Activated CD4-positive, alpha-beta T cell treated with anti-CD3 and anti-CD28 coated beads, Interleukin-2, amount 50 U/mL, for 48 hours (primary cell): ENCODE results near the gene SATB2.

ENCODE experiments used
- DNase-seq, 2 experiments: peaks; one replicate each; pipeline ENCODE4 v3.0.0-alpha.2; 2020

Gene SATB2

GRCh38 chr2:199452260-199452990 is 5.3 kb downstream of the SATB2 start:
- no peak for DNase-seq

DNA sequence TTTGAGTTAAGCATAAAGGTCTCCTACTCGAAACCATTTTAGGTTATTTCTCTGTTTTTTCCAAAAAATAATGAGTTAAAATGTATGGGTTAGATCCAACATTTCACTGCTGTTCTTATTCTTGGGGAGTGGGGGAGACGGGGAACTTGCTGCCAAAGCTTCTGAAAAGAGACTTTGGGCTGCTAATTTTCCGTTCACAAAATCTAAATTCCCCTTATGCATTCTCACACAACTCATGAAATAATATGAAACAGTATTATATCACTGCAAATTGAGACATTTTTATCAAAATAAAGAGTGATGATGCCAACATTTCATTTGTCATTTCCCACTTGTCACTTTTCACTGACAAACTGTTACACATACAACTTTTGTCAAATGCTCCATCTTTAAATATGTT is 7.8 kb downstream of the SATB2 start:
- no peak for DNase-seq

GRCh38 chr2:199449455-199449854 is 8.3 kb downstream of the SATB2 start:
- DNase-seq, result no peak

GRCh38 chr2:199446996-199447576 is 10.7 kb downstream of the SATB2 start:
- no peak for DNase-seq

- no peak for DNase-seq
Measured at GRCh38 chr2:199444749-199445148, 13.0 kb downstream of the SATB2 start.

GRCh38 chr2:199443589-199444130 is 14.1 kb downstream of the SATB2 start:
- no peak for DNase-seq

GRCh38 chr2:199442173-199442572 is 15.6 kb downstream of the SATB2 start:
- no peak for DNase-seq

GRCh38 chr2:199441759-199442158 is 16.0 kb downstream of the SATB2 start:
- DNase-seq, result no peak

DNA sequence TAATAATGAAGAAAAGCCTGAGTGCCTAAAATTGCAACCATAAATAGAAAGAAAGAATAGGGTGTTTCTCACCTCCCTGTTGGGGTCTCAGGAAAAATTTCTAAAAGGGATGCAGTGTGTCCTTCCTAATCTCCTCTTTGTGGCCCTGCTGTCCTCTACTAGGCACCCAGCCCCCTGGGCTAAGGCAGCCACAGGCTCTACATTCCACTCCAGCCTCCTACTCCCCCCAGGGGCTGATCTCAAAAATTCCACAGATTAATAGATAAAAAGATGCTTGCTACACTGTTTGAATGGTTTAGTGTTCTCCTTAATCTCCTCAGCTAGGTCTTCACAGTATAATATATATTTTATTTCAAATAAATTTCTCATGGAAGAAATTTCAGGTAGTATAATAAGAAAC is 17.6 kb downstream of the SATB2 start:
- DNase-seq, result no peak

- no peak for DNase-seq
Measured at GRCh38 chr2:199439542-199439941, 18.2 kb downstream of the SATB2 start.

GRCh38 chr2:199439066-199439465 is 18.7 kb downstream of the SATB2 start:
- DNase-seq, result no peak

DNA sequence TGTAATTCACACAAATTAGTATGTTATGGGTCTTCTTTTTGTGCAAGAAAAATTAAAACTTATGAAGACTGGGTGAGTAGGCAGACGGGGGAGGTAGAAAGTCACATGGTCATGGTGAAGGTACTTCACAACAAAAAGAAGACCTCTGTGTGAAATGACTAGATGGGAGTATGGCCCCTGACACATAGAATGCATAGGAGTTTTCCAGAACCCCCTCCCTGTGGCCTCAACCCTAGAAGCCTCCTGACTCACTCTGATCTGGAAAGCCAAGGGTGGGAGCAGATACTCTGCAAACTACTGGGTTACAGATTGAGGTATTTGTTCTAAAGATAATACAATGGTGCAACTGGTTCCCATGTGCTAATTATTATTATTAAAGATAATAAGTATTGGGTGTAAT is 23.2 kb downstream of the SATB2 start:
- DNase-seq, result no peak

GRCh38 chr2:199433204-199433832 is 24.4 kb downstream of the SATB2 start:
- no peak for DNase-seq

DNA sequence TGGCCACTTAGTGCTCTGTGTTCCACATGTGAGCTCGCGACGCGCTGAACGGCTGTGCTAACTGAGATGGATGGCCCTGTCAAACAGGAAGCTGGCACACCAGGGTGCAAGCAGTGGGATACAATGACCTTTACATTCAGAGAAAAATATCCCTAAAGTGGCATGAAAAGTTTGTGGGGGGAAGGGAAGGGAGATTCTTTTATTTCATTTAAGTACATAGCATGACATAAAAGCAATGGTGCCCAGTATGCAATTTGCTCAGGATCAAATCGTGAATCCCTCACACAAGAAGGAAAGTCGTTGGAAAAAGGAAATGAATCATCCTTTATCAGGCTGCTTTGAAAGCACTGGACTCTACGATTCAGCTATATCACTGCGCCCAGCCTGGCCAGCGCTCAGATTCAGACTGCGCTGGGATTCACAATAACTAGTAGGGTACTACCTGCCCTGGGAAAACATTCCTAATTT is 26.0 kb downstream of the SATB2 start:
- no peak for DNase-seq

- DNase-seq, result no peak
Measured at GRCh38 chr2:199430214-199430613, 27.5 kb downstream of the SATB2 start.

DNA sequence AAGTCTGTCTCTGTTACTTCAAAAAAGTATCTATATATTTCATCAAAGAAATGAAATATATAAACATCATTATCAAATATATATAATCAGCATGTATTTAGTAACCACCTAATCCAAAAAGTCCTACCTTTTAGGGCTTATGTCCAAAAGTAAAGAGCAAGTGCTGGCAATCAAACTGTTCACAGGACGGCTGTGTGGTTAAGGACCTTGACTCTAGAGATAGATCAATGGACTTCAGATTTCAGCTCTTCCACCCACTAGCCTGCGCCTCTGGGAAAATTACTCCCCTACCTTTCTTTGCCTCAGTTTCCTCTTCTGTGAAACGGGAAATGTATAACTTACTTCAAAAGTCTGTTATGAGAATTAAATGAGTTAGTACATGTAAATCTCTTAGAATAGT is 29.4 kb downstream of the SATB2 start:
- no peak for DNase-seq

GRCh38 chr2:199424160-199424559 is 33.6 kb downstream of the SATB2 start:
- no peak for DNase-seq

GRCh38 chr2:199419428-199419827 is 38.3 kb downstream of the SATB2 start:
- no peak for DNase-seq

DNA sequence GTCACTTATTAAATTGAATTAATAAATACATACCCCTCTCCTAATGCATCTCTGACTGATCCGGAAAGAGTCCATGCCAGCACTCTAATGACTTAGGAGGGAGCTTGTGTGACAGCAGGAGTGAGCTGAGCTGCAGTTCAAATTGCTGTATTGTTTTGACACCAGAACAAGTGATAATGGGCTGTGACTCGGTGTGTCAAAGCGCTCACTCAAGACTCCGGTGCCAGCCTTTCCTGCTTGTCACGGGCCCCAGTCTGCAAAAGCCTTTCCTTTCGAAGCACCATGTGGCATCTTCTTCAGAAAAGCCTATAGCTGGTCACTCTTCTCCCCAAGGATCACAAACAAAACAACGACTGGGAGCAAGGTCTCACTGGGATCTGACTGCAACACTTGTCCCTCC is 43.3 kb downstream of the SATB2 start:
- no peak for DNase-seq

- DNase-seq, result no peak
Measured at GRCh38 chr2:199414001-199414400, 43.7 kb downstream of the SATB2 start.

DNA sequence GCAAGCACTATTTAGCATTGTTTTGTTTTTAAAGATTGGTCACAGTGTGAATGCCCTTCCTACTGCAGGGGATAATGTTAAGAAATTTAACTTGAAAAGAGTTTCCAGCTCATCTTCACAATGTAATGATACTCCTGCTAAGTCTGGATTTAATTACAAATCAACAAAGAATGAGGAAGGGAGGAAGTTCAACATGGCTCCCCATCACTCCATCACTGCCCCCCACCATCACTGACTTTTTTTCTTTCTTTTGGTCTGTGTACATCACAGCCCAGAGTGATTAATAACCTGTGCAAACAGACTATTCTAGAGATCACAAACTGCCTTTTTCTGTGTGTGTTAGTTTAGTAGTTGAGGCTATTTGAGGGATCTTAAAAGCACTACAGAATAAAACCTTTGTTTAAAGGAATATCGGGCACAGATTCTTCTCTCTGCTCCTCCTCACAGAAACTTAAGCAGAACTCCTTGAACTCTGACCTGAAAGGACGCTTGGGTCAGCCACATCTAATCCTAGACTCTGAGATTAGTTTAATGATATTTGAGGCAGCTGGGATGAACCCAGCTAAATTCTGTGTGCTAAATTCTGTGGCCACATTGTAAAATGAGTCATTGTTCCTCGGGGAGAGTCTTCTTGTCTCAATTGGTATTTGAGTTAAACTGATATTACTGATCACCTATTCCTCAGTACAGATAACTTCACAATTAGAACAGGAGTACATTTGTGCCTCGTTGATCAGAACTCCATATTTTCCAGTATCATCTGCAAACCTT is 47.8 kb downstream of the SATB2 start:
- no peak for DNase-seq

GRCh38 chr2:199407421-199407820 is 50.3 kb downstream of the SATB2 start:
- no peak for DNase-seq

DNA sequence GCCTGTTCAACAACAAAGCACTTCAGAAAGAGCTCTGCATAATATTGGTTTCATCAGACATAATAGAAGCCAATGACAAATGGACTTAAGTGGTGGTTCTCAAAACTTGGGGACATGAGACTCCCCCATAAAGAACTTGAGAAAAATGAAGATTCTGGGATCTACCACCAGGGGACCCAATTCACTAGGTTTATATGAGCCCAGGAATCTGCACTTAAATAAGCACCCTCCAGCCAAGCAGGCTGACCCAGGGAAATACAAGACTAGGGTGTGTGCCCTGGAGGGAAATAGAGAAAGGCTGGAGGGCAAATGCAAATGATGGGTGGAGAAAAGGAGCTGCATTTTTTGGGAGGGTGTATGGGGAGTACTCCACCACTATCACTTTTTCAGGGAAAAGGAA is 52.5 kb downstream of the SATB2 start:
- DNase-seq, result no peak
